WI38 (cell line): ENCODE data around the gene FAM168A.

Experiments used
- H3K4me3 ChIP-seq: 2 replicates; pipeline ENCODE4 v1.5.1; 2011; ENCODE audit warnings: low read depth, mild to moderate bottlenecking, control low read depth, low read length
- TF ChIP-seq, protein P1 (sequence below): IDR thresholded peaks from 2 replicates; pipeline ENCODE4 v1.5.1; 2012; ENCODE audit warnings: low read depth, mild to moderate bottlenecking, control low read depth, low read length

The FAM168A gene

GRCh38 chr11:73461964-73462363 is 135.9 kb downstream of the FAM168A start:
- H3K4me3 ChIP-seq: no peak overlapping the region
- TF ChIP-seq, protein P1, sequence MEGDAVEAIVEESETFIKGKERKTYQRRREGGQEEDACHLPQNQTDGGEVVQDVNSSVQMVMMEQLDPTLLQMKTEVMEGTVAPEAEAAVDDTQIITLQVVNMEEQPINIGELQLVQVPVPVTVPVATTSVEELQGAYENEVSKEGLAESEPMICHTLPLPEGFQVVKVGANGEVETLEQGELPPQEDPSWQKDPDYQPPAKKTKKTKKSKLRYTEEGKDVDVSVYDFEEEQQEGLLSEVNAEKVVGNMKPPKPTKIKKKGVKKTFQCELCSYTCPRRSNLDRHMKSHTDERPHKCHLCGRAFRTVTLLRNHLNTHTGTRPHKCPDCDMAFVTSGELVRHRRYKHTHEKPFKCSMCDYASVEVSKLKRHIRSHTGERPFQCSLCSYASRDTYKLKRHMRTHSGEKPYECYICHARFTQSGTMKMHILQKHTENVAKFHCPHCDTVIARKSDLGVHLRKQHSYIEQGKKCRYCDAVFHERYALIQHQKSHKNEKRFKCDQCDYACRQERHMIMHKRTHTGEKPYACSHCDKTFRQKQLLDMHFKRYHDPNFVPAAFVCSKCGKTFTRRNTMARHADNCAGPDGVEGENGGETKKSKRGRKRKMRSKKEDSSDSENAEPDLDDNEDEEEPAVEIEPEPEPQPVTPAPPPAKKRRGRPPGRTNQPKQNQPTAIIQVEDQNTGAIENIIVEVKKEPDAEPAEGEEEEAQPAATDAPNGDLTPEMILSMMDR: no peak

- TF ChIP-seq, protein P1: no peak
- no peak overlapping the region for H3K4me3 ChIP-seq
Measured at GRCh38 chr11:73461335-73461840, 136.5 kb downstream of the FAM168A start.

DNA sequence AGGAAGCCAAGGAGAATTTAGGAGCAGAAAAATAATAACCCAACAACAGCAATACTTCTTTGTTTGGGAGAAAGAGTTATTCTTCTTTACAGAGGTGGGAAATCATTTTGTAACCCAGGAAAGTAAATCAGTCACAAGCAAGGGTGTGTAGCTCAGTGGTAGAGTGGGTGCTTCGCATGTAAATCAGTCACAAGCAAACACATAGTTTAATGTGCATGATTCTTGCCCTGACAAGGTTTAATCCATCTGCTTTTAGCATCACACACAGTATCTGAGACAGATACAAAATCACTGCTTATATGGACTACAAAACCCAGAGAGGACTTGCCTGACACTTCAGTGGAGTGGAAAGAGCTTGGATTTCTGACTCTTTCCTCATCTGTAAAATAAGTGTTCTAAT is 139.7 kb downstream of the FAM168A start:
- TF ChIP-seq, protein P1: no peak

DNA sequence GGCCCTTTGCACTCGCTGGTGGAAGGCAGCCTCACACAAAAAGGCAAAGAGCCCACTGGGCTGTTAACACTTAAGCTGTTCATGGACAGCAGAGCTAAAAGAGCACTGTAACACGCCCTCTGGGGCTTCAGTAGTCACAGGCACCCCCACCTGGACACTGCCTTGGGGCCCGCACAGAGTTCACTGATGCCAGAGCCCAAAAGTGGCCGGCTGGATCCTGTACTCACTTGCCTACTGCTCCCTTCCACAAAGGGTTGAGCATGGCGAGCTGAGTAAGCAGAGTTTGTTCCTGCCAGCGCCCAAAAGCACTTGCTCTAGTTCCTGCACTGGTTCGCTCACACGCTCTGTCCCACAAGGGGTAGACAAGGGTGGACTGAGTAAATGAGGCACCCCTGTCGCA is 142.9 kb downstream of the FAM168A start:
- TF ChIP-seq, protein P1: no peak
- H3K4me3 ChIP-seq: no peak overlapping the region

More for the DNA sequence above, 139.7 kb downstream of the FAM168A start:
- no peak overlapping the region for H3K4me3 ChIP-seq

DNA sequence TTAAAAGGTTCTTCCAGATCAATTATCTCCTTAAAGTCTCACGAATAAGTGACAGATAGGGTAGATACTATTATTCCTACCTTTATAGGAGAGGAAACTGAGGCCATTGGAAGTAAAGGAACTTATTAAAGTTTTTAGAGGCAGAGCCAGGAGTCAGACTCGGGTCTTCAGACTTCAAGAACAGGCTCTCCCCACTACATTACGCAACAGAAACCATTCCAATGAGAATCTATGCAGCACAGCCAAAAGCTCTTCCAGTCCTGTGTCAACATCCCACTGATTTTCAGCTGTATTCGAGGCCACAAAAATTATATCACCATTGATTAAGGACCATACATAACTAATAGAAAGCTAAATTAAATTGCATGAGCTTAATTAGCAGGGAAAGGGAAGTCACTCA is 144.3 kb downstream of the FAM168A start:
- TF ChIP-seq, protein P1: no peak
- H3K4me3 ChIP-seq: no peak overlapping the region

GRCh38 chr11:73452726-73453125 is 145.2 kb downstream of the FAM168A start:
- TF ChIP-seq, protein P1: no peak
- H3K4me3 ChIP-seq: no peak overlapping the region

DNA sequence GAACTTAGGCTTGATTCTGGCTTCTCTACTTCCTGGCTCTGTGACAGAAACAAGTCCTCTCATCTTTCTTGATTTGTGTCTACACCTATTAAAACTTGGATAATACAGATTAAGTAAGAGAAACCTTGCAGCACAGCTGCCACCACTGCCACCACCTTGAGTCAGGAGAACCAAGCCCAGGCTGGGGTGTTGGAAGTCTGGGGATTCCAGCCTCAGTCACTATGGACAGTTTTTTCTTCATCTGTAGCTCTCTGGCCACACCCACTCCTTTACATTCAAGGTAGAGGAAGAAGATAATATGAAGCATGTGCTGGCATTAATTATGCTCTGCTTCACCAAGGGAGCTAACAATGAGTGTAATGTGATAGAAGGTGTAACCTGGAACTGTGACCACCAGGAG is 146.0 kb downstream of the FAM168A start:
- H3K4me3 ChIP-seq: no peak overlapping the region
- TF ChIP-seq, protein P1: no peak
